NCI-H1436 treated with DMSO at 0.1 percent for 48 hours (cell line): ENCODE data around the gene ALS2CL.
"Not testable (repeated sequence)": the region's sequence is repeated elsewhere in the genome, so short reads cannot be mapped to it uniquely, and the experiment has no call there.

ENCODE experiments used
- DNase-seq: peaks from one replicate; lab custom pipeline; 2025; lab: John Stamatoyannopoulos, UW

Gene ALS2CL

GRCh38 chr3:46693038-46693891 is at the start of gene ALS2CL:
Gene ALS2CL (minus strand): TSS chr3:46693679. CDS start chr3:46689440, 4,239 bp downstream.
- DNase-seq, result no peak

- no peak for DNase-seq
Observed at GRCh38 chr3:46742992-46743585, 49.6 kb upstream of the ALS2CL start.

GRCh38 chr3:46739565-46739964 is 46.1 kb upstream of the ALS2CL start:
- DNase-seq, result not testable (repeated sequence)

- no peak for DNase-seq
Observed at GRCh38 chr3:46737329-46737731, 43.9 kb upstream of the ALS2CL start.

GRCh38 chr3:46736006-46736872 is 42.8 kb upstream of the ALS2CL start:
- no peak for DNase-seq

GRCh38 chr3:46734773-46735172 is 41.3 kb upstream of the ALS2CL start:
- DNase-seq, result no peak

GRCh38 chr3:46733026-46733800 is 39.7 kb upstream of the ALS2CL start:
- DNase-seq, result no peak

GRCh38 chr3:46731795-46732194 is 38.3 kb upstream of the ALS2CL start:
- DNase-seq, result no peak

GRCh38 chr3:46730819-46731218 is 37.3 kb upstream of the ALS2CL start:
- no peak for DNase-seq

- no peak for DNase-seq
Observed at GRCh38 chr3:46729038-46729437, 35.6 kb upstream of the ALS2CL start.

GRCh38 chr3:46725621-46726314 is 32.3 kb upstream of the ALS2CL start:
- no peak for DNase-seq

GRCh38 chr3:46724424-46724823 is 30.9 kb upstream of the ALS2CL start:
- no peak for DNase-seq

GRCh38 chr3:46722443-46722842 is 29.0 kb upstream of the ALS2CL start:
- no peak for DNase-seq

GRCh38 chr3:46721009-46721408 is 27.5 kb upstream of the ALS2CL start:
- DNase-seq, result no peak

GRCh38 chr3:46719735-46720271 is 26.3 kb upstream of the ALS2CL start:
- DNase-seq, result no peak

GRCh38 chr3:46719044-46719565 is 25.6 kb upstream of the ALS2CL start:
- DNase-seq, result no peak

- DNase-seq, result no peak
Observed at GRCh38 chr3:46717447-46718231, 24.2 kb upstream of the ALS2CL start, which contains the start of gene PRSS50. Gene PRSS50 (minus strand): TSS chr3:46717869. CDS start chr3:46717824, 45 bp downstream.

- DNase-seq, result no peak
Observed at GRCh38 chr3:46716461-46717441, 23.3 kb upstream of the ALS2CL start.
